HG03066 (cell line): ENCODE measurements around the gene HINT3.
"Not testable (repeated sequence)": the region's sequence is repeated elsewhere in the genome, so short reads cannot be mapped to it uniquely, and the experiment has no call there.

Experiments
- ATAC-seq: cut with Tn5 transposase; IDR thresholded peaks from one replicate; pipeline ENCODE4 v1.9.1; 2021; ENCODE audit warnings: low read depth; ENCODE audit not compliant: unreplicated experiment

Gene HINT3

GRCh38 chr6:125991653-125992052 lies 35.1 kb downstream of the HINT3 start:
- ATAC-seq = no peak

GRCh38 chr6:125994670-125995488 lies 38.3 kb downstream of the HINT3 start:
- ATAC-seq = no peak

GRCh38 chr6:125995972-125996580 lies 39.5 kb downstream of the HINT3 start:
- peak; percentile 92 for ATAC-seq

- no peak for ATAC-seq
These were observed 46.4 kb downstream of the HINT3 start for GRCh38 chr6:126002755-126003679.

GRCh38 chr6:126007800-126008199 lies 51.2 kb downstream of the HINT3 start:
- ATAC-seq = no peak

GRCh38 chr6:126010040-126010439 lies 53.5 kb downstream of the HINT3 start:
- no peak for ATAC-seq

GRCh38 chr6:126015863-126016262 lies 59.3 kb downstream of the HINT3 start:
- ATAC-seq = no peak

- ATAC-seq = no peak
These were observed 60.0 kb downstream of the HINT3 start for GRCh38 chr6:126016591-126016990.

GRCh38 chr6:126017668-126018067 lies 61.1 kb downstream of the HINT3 start:
- ATAC-seq = no peak

GRCh38 chr6:126020305-126021050 lies 63.9 kb downstream of the HINT3 start:
- no peak for ATAC-seq

GRCh38 chr6:126023474-126023873 lies 66.9 kb downstream of the HINT3 start:
- ATAC-seq = not testable (repeated sequence)

GRCh38 chr6:126026001-126026400 lies 69.4 kb downstream of the HINT3 start:
- no peak for ATAC-seq

- ATAC-seq = no peak
These were observed 71.0 kb downstream of the HINT3 start for GRCh38 chr6:126027601-126028000.
